Subcutaneous abdominal adipose tissue (tissue), 5 donors: ENCODE measurements around the gene TSHZ1.

Experiments used
- H3K27ac ChIP-seq: one replicate; pipeline ENCODE4 v1.7.0; 2013; ENCODE audit warnings: low read depth, mild to moderate bottlenecking, inconsistent platforms, low read length, moderate library complexity
- H3K27me3 ChIP-seq, 5 donors: one replicate each; pipeline ENCODE4 v1.7.0; 2013; ENCODE audit warnings: low read length in 5 of 5, inconsistent platforms in 1 of 5; ENCODE audit not compliant: control insufficient read depth in 5 of 5, insufficient read depth in 4 of 5
- H3K36me3 ChIP-seq, 5 donors: one replicate each; pipeline ENCODE4 v1.7.0; 2013; ENCODE audit warnings: low read length in 5 of 5; ENCODE audit not compliant: control insufficient read depth in 5 of 5, insufficient read depth in 5 of 5
- H3K4me1 ChIP-seq, 5 donors: one replicate each; pipeline ENCODE4 v1.7.0; 2013; ENCODE audit warnings: low read length in 5 of 5, mild to moderate bottlenecking in 3 of 5, moderate library complexity in 1 of 5; ENCODE audit not compliant: control insufficient read depth in 5 of 5, insufficient read depth in 5 of 5
- H3K4me3 ChIP-seq, 5 donors: one replicate each; pipeline ENCODE4 v1.7.0; 2013; ENCODE audit warnings: low read length in 5 of 5, low read depth in 1 of 5
- H3K9ac ChIP-seq, 5 donors: one replicate each; pipeline ENCODE4 v1.7.0; 2013; ENCODE audit warnings: low read length in 5 of 5, mild to moderate bottlenecking in 4 of 5, moderate library complexity in 3 of 5
- H3K9me3 ChIP-seq, 5 donors: one replicate each; pipeline ENCODE4 v1.7.0; 2013; ENCODE audit warnings: low read length in 5 of 5; ENCODE audit not compliant: control insufficient read depth in 5 of 5
- donor health status: healthy.
- donor health status: healthy.
- donor health status: healthy.
- donor health status: healthy.
- donor health status: healthy.

The TSHZ1 gene

GRCh38 chr18:75207310-75208154 is 3.1 kb upstream of the TSHZ1 start:
- Histone ChIP-seq H3K27me3 (no peaks in the 10 kb centered on the region), H3K4me3 (peak overlapping the region; percentile 70 to 99 (median 96)), H3K36me3 (no peaks in the 10 kb centered on the region), H3K4me1 (peaks cover 2 to 71% (median 65%) of the 10 kb centered on the region in 5 donors), H3K9me3 (no peaks in the 10 kb centered on the region), H3K9ac (peak overlapping the region; percentile 44 to 87 (median 78)), H3K27ac (peak overlapping the region; percentile 91)

GRCh38 chr18:75208155-75208835 is 2.3 kb upstream of the TSHZ1 start:
- Histone ChIP-seq H3K9ac (peak overlapping the region; percentile 44 to 87 (median 80)), H3K4me3 (peak overlapping the region; percentile 70 to 99 (median 96)), H3K27me3 (no peaks in the 10 kb centered on the region), H3K9me3 (no peaks in the 10 kb centered on the region), H3K27ac (peak overlapping the region; percentile 91), H3K36me3 (no peaks in the 10 kb centered on the region), H3K4me1 (peaks cover 2 to 77% (median 66%) of the 10 kb centered on the region in 5 donors)

- Histone ChIP-seq H3K4me1 (peaks cover 2 to 76% (median 66%) of the 10 kb centered on the region in 5 donors), H3K9me3 (no peaks in the 10 kb centered on the region), H3K36me3 (no peaks in the 10 kb centered on the region), H3K27ac (peak overlapping the region; percentile 91), H3K4me3 (peak overlapping the region in 4 of 5 donors; percentile 70 to 99 (median 96)), H3K9ac (peak overlapping the region in 4 of 5 donors; percentile 72 to 82 (median 79)), H3K27me3 (no peaks in the 10 kb centered on the region)
Measured at GRCh38 chr18:75208836-75209128, 1.8 kb upstream of the TSHZ1 start.

DNA sequence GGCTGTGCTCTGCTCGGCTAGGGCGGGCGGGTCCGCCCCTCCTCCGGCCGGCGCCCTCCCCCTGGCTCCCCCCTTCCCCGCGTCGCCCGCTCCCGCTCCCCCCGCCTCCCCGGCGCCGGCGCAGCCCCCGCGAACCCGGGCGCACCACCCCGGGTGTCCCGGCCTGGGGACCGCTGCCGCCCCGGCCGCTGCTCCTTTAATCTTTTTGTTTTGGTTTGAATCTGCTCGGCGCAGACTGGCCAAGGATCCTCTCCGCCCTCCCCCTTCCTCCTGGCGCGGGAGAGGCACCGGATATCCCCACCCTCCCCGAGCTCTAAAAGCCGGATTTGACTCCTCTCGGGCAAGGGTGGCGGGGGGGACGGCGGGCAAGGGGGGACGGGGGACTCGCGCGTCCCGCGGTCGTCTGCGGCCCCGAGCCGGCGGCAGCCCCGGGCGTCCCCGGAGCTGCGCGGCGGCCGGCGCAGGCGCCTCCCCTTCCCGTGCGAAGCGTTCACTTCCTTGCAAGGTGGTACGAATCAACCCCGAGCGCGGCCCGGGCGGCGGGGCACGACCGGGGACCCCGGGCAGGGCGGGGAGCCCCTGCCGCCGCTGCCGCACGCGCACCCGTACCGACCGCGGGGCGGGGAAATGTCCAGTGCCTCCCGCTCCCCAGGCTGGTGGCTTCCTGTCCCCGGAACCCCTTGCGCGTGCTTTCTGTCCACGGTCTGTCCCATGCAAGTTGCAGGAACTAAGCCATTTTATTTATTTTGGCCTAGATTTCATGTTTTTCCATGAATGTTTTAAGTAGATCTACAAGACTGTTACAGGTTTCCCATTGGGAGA is 1.3 kb upstream of the TSHZ1 start, which contains the start of gene PTGR3:
TSS of gene PTGR3 (minus strand) at position 11 of the 822 bp plus-strand sequence. CDS start 81 bp downstream, outside the sequence.
- H3K4me3 ChIP-seq, result peak within 1 kb of the TSS; percentile 70 to 99 (median 96)
- no peaks in the 10 kb centered on the region for H3K27me3 ChIP-seq
- H3K4me1 ChIP-seq, result peaks cover 2 to 75% (median 66%) of the 10 kb centered on the region in 5 donors
- H3K36me3 ChIP-seq, result no peaks in the 10 kb centered on the region
- H3K9me3 ChIP-seq, result no peaks in the 10 kb centered on the region
- peak within 1 kb of the TSS; percentile 44 to 87 (median 80) for H3K9ac ChIP-seq
- H3K27ac ChIP-seq, result peak within 1 kb of the TSS; percentile 91

DNA sequence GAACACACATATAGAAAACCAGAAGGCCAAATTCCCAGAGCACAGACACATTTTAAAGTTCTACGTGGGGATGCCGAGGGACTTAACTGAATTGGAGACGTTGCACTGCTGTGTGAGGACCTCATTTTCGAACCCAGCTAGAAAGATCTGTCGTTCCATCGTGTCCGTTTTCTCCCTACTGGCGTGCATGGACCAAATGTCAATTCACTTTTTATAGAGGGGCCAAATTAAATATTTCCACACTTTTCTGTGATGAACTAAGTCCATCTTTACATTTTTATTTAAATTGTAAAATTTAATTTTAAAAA is 692 bp upstream of the TSHZ1 start:
- Histone ChIP-seq H3K27ac (peak overlapping the region; percentile 91), H3K27me3 (no peaks in the 10 kb centered on the region), H3K4me1 (peaks cover 2 to 72% (median 64%) of the 10 kb centered on the region in 5 donors)

GRCh38 chr18:75211002-75211621 is 515 bp downstream of the TSHZ1 start:
- no peaks in the 10 kb centered on the region for H3K36me3 ChIP-seq

More for the DNA sequence above, 692 bp upstream of the TSHZ1 start:
- Histone ChIP-seq H3K4me3 (peak overlapping the region; percentile 70 to 97 (median 95)), H3K36me3 (no peaks in the 10 kb centered on the region), H3K9me3 (no peaks in the 10 kb centered on the region), H3K9ac (peak overlapping the region; percentile 32 to 84 (median 71))

DNA sequence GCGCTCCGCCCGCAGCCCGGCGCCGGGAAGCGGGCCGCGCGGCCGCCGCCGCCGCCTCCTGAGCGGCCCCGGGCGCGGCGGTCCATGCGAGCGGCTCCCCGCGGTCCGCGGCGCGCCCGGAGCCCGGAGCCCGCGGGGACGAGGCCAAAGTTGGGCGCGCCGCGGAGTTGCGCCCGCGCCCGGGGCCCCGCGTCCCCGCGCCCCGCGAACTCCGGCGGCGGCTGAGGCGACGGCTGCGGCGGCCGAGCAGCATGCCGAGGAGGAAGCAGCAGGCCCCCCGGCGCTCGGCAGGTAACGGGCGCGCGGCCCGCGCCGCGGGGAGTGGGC is 992 bp downstream of the TSHZ1 start:
- peak overlapping the region in 4 of 5 donors; percentile 68 to 80 (median 75) for H3K4me3 ChIP-seq
- peaks cover 2 to 69% (median 54%) of the 10 kb centered on the region in 5 donors for H3K4me1 ChIP-seq
- no peaks in the 10 kb centered on the region for H3K36me3 ChIP-seq
- H3K27ac ChIP-seq, result peak overlapping the region; percentile 80
- no peaks in the 10 kb centered on the region for H3K9me3 ChIP-seq
- no peaks in the 10 kb centered on the region for H3K27me3 ChIP-seq
- H3K9ac ChIP-seq, result peak overlapping the region in 2 of 5 donors; percentile 69 to 70

More at GRCh38 chr18:75211002-75211621, 515 bp downstream of the TSHZ1 start:
- Histone ChIP-seq H3K9ac (peak overlapping the region in 4 of 5 donors; percentile 75 to 84 (median 82)), H3K4me1 (peaks cover 2 to 70% (median 54%) of the 10 kb centered on the region in 5 donors), H3K27me3 (no peaks in the 10 kb centered on the region), H3K9me3 (no peaks in the 10 kb centered on the region), H3K4me3 (peak overlapping the region; percentile 70 to 97 (median 95)), H3K27ac (peak overlapping the region; percentile 91)

DNA sequence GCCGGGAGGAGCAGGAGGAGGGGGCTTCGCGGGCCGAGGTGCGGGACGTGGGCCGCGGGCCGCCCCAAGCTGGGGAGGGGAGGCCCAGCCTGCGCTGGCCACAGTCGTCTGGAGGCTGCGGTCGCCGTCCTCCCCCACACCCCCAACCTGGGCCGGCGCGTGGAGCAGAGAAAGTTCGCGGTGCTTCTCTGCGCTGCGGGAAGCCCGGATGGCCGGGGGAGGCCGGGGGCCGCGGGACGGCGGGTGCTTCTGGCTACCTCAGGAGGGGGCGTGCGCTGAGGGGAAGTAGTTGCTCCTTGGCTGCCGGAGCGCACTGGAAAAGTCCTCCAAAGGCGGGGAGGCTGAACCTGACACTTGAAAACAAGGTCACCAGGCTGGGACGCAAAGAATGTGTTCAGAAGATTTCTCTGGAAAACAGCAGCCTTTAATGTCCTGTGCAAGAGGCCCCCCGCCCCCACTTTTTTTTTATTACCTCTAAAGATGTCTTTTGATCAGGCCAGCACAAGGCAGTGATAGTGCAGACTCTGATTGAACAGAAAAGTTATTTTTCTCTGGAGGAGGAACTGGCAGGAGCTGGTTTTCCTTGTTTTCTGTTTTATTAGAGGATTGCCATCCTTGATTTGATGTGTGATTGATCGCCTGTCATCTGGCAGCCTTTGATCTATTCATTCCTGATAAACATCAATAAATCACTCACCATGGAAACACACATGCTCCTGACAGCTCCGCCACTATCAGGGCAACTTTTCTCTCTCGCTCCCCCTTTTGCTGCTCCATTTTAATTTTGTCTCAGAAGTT is 1.6 kb downstream of the TSHZ1 start:
- Histone ChIP-seq H3K27me3 (no peaks in the 10 kb centered on the region), H3K36me3 (no peaks in the 10 kb centered on the region), H3K4me1 (peaks cover 2 to 69% (median 54%) of the 10 kb centered on the region in 5 donors), H3K27ac (peak overlapping the region; percentile 80), H3K9ac (peak overlapping the region; percentile 41 to 72 (median 69)), H3K9me3 (no peaks in the 10 kb centered on the region), H3K4me3 (peak overlapping the region; percentile 56 to 80 (median 74))

DNA sequence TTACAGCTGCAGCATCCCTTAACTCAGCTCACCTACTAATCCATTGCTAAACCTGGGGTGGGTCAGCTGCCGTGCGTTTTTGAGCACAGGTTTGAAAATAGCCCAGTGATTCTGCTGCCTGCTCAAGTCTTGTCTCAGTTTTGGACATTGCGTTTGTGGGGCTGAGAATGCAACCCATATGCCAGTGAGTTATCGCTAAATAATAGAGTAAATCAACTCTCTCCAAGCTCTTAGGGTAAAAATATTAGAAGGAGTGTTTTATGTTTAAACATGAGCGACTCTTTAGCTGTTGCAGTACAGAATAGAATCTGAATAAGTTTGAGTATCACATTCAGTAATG is 2.1 kb downstream of the TSHZ1 start:
- Histone ChIP-seq H3K36me3 (no peaks in the 10 kb centered on the region), H3K9me3 (no peaks in the 10 kb centered on the region), H3K27ac (peak overlapping the region; percentile 80), H3K27me3 (no peaks in the 10 kb centered on the region), H3K9ac (peak overlapping the region in 4 of 5 donors; percentile 66 to 72 (median 70)), H3K4me3 (peak overlapping the region; percentile 56 to 80 (median 74)), H3K4me1 (peaks cover 2 to 65% (median 54%) of the 10 kb centered on the region in 5 donors)
